ENCODE measurements around the gene POLN.
A peak's percentile ranks its signal among the peaks of the same experiment; 100 is the strongest.

The POLN gene

DNA sequence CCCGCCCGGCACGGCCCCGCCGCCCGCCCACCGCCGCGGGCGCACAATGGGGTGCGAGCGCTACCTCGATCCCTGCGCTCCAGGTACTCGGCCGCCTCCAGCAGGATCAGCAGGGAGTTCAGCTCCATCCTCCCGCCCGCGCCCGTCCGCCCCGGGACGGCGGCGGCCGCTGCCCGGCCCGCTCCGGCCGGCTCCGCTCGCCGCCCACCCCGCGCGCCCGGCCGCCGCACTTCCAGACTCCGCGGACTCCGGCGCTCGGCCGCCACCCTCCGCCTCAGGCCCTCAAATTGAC is 19.9 kb upstream of the POLN start, which contains the start of gene MXD4:
Gene MXD4, minus strand, starts transcription at position 257 of the 292 bp plus-strand sequence. Its CDS starts 129 bp downstream, at position 128.
- no peak for DNase-seq

GRCh38 chr4:2261110-2261852 is 19.4 kb upstream of the POLN start:
- H3K27ac Mint-ChIP-seq = peak overlapping the region; percentile 77
- no peaks in the 10 kb centered on the region for H3K36me3 Mint-ChIP-seq
- no peaks in the 10 kb centered on the region for H3K9me3 Mint-ChIP-seq
- CTCF ChIA-PET = no interaction called here
- H3K27me3 Mint-ChIP-seq = no peaks in the 10 kb centered on the region
- H3K4me1 Mint-ChIP-seq = peaks cover 5% of the 10 kb centered on the region
- H3K4me3 Mint-ChIP-seq = peak overlapping the region; percentile 72
- peak; percentile 77 for DNase-seq

More for the DNA sequence above, 19.9 kb upstream of the POLN start, which contains the start of gene MXD4:
- Mint-ChIP-seq H3K27me3 (no peaks in the 10 kb centered on the region), H3K4me3 (peak within 1 kb of the TSS; percentile 72), H3K27ac (peak within 1 kb of the TSS; percentile 90), H3K4me1 (peaks cover 5% of the 10 kb centered on the region), H3K36me3 (no peaks in the 10 kb centered on the region), H3K9me3 (no peaks in the 10 kb centered on the region)
- CTCF ChIA-PET = interaction anchor here (1.0 kb wide), 1 partner anchor 42 kb away, joined by 3 read pairs; no protein-coding TSS in a partner anchor

DNA sequence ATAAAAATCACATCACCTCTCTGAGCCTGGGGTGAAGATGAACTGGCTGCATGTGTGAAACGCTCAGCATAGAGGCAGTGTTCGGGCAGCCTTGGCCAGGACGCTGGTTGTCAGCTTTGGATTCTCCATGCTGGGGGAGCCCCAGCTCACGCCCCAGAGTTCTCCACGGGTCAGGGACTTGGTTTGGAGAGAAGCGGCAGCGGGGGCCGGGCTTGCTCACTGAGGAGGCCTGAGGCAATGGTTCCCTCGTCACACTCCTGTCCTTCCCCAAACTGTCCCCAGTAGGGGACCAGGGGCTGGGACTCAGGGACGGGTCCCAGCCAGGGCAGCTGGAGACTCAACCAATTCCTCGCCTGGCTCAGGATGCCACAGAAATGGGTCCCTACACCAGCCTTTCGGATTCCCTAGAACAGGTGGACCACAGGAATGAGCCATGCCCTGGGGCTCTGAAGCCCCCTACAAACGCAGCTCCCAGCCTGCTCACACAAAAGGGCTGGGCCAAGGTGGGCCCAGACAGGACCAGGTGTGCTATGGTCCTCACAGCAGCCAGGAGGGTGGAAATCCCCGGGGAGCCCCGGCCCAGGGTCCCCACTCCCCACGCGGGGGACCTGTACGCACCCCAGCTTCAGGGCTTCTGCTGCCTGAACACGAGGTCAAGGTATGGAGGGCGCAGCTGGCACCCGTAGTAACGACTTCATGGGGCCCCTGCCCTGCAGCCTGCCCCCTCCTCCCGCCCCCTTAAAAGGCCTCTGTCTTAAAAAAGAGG is 18.6 kb upstream of the POLN start:
- H3K36me3 Mint-ChIP-seq = no peaks in the 10 kb centered on the region
- CTCF ChIA-PET = no interaction called here
- H3K4me1 Mint-ChIP-seq = peaks cover 5% of the 10 kb centered on the region
- no peaks in the 10 kb centered on the region for H3K27me3 Mint-ChIP-seq
- H3K4me3 Mint-ChIP-seq = peak overlapping the region; percentile 68
- DNase-seq = peak; percentile 20
- H3K9me3 Mint-ChIP-seq = no peaks in the 10 kb centered on the region
- H3K27ac Mint-ChIP-seq = peak overlapping the region; percentile 77

GRCh38 chr4:2259541-2260343 is 17.8 kb upstream of the POLN start:
- CTCF ChIA-PET = no interaction called here

DNA sequence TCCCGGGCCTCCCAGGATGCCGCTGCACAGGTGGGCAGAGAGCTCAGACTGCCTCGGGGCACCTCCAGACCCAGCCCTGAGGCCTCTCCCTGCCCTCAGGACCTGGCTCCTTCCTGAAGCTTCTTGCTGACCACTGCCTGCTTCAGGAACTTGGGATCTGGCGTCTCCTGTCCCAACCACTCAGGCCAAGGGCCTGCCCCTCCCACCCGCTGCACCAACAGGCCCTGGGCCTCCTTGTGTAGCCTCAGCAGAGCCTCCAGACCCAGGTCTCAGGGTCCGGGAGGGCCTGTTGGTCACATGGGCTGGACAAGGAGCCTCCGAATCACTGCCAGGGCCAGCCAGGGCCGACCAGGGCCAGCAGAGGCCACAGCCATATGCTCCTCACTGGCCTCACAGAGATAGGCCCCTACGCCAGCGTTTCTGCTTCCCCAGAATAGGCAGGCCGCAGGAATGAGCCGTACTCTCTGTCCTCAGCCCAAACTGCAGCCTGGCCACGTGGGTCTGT is 17.2 kb upstream of the POLN start:
- no peaks in the 10 kb centered on the region for H3K27me3 Mint-ChIP-seq
- H3K4me3 Mint-ChIP-seq = no peak overlapping the region
- H3K27ac Mint-ChIP-seq = no peak overlapping the region
- CTCF ChIA-PET = no interaction called here
- peaks cover 5% of the 10 kb centered on the region for H3K4me1 Mint-ChIP-seq
- H3K36me3 Mint-ChIP-seq = no peaks in the 10 kb centered on the region
- DNase-seq = peak; percentile 17
- H3K9me3 Mint-ChIP-seq = no peaks in the 10 kb centered on the region

More at GRCh38 chr4:2259541-2260343, 17.8 kb upstream of the POLN start:
- H3K27ac Mint-ChIP-seq = peak overlapping the region; percentile 45
- no peaks in the 10 kb centered on the region for H3K27me3 Mint-ChIP-seq
- H3K36me3 Mint-ChIP-seq = no peaks in the 10 kb centered on the region
- H3K9me3 Mint-ChIP-seq = no peaks in the 10 kb centered on the region
- peak; percentile 20 for DNase-seq
- peaks cover 5% of the 10 kb centered on the region for H3K4me1 Mint-ChIP-seq
- peak overlapping the region; percentile 28 for H3K4me3 Mint-ChIP-seq

GRCh38 chr4:2258091-2259035 is 16.4 kb upstream of the POLN start:
- H3K27ac Mint-ChIP-seq = no peak overlapping the region

DNA sequence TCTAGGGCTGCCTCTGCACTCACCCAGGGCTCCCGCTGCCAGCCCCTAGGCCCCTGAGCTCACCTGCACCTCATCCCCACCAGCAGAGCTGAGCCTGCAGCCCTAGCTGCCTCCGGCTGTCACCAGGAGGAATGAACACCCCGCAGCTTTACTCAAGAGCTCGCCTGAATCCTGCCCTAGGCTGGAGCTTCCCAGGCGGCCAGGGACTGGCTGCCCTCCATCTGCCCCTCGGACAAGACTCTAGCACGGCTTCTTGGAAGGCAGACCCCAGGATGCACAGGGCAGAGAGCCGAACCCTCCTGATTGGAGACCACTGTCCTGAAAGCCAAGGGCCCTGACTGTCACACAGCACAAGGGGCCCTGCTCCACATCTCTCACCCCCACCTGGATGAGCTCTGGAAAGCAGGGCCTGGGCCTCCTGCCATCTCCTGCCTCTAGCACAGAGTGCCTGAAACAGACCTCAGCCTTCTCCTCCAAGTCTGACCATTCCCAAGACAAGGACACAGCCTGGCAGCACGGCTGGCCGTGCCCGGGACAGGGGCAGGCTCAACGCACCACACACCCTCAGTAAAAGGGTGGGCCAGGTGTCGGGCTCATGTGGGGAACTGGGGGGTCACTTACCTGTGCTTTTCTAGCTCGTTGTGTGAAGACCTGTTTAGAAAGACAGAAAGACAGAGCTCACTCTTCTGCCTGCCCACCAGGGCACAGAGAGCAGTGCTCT is 15.6 kb upstream of the POLN start:
- no peaks in the 10 kb centered on the region for H3K4me1 Mint-ChIP-seq
- no peaks in the 10 kb centered on the region for H3K9me3 Mint-ChIP-seq
- H3K27me3 Mint-ChIP-seq = no peaks in the 10 kb centered on the region
- no peak overlapping the region for H3K27ac Mint-ChIP-seq
- H3K36me3 Mint-ChIP-seq = no peaks in the 10 kb centered on the region
- no peak overlapping the region for H3K4me3 Mint-ChIP-seq
- CTCF ChIA-PET = interaction anchor here (1.4 to 1.7 kb wide), 2 partner anchors 9 to 37 kb away, joined by 3 to 4 read pairs; no protein-coding TSS in a partner anchor
- peak; percentile 12 for DNase-seq

More at GRCh38 chr4:2258091-2259035, 16.4 kb upstream of the POLN start:
- peak; percentile 20 for DNase-seq
- H3K9me3 Mint-ChIP-seq = no peaks in the 10 kb centered on the region
- peaks cover 2% of the 10 kb centered on the region for H3K4me1 Mint-ChIP-seq
- CTCF ChIA-PET = interaction anchor here (1.4 to 1.7 kb wide), 2 partner anchors 10 to 38 kb away, joined by 3 to 4 read pairs; no protein-coding TSS in a partner anchor
- H3K27me3 Mint-ChIP-seq = no peaks in the 10 kb centered on the region
- no peaks in the 10 kb centered on the region for H3K36me3 Mint-ChIP-seq
- H3K4me3 Mint-ChIP-seq = no peak overlapping the region

- H3K27ac Mint-ChIP-seq = no peak overlapping the region
- H3K4me1 Mint-ChIP-seq = no peaks in the 10 kb centered on the region
- H3K9me3 Mint-ChIP-seq = no peaks in the 10 kb centered on the region
- no peak overlapping the region for H3K4me3 Mint-ChIP-seq
- CTCF ChIA-PET = interaction anchor here (1.4 to 1.7 kb wide), 2 partner anchors 8 to 37 kb away, joined by 3 to 4 read pairs; no protein-coding TSS in a partner anchor
- no peaks in the 10 kb centered on the region for H3K36me3 Mint-ChIP-seq
- no peaks in the 10 kb centered on the region for H3K27me3 Mint-ChIP-seq
- DNase-seq = peak; percentile 17
Observed at GRCh38 chr4:2256781-2257191, 14.9 kb upstream of the POLN start.

- CTCF ChIA-PET = interaction anchor here (1.7 kb wide), 1 partner anchor 8 kb away, joined by 3 read pairs; no protein-coding TSS in a partner anchor
- peak; percentile 13 for DNase-seq
- no peak overlapping the region for H3K27ac Mint-ChIP-seq
Observed at GRCh38 chr4:2256156-2256731, 14.3 kb upstream of the POLN start.

GRCh38 chr4:2255501-2256155 is 13.7 kb upstream of the POLN start:
- DNase-seq = peak; percentile 17
- H3K27me3 Mint-ChIP-seq = no peaks in the 10 kb centered on the region
- no peaks in the 10 kb centered on the region for H3K4me1 Mint-ChIP-seq
- no peaks in the 10 kb centered on the region for H3K36me3 Mint-ChIP-seq
- no peak overlapping the region for H3K27ac Mint-ChIP-seq
- H3K9me3 Mint-ChIP-seq = no peaks in the 10 kb centered on the region
- CTCF ChIA-PET = no interaction called here
- H3K4me3 Mint-ChIP-seq = no peak overlapping the region

More at GRCh38 chr4:2256156-2256731, 14.3 kb upstream of the POLN start:
- no peaks in the 10 kb centered on the region for H3K27me3 Mint-ChIP-seq
- H3K4me1 Mint-ChIP-seq = no peaks in the 10 kb centered on the region
- no peaks in the 10 kb centered on the region for H3K36me3 Mint-ChIP-seq
- H3K4me3 Mint-ChIP-seq = no peak overlapping the region
- H3K9me3 Mint-ChIP-seq = no peaks in the 10 kb centered on the region

DNA sequence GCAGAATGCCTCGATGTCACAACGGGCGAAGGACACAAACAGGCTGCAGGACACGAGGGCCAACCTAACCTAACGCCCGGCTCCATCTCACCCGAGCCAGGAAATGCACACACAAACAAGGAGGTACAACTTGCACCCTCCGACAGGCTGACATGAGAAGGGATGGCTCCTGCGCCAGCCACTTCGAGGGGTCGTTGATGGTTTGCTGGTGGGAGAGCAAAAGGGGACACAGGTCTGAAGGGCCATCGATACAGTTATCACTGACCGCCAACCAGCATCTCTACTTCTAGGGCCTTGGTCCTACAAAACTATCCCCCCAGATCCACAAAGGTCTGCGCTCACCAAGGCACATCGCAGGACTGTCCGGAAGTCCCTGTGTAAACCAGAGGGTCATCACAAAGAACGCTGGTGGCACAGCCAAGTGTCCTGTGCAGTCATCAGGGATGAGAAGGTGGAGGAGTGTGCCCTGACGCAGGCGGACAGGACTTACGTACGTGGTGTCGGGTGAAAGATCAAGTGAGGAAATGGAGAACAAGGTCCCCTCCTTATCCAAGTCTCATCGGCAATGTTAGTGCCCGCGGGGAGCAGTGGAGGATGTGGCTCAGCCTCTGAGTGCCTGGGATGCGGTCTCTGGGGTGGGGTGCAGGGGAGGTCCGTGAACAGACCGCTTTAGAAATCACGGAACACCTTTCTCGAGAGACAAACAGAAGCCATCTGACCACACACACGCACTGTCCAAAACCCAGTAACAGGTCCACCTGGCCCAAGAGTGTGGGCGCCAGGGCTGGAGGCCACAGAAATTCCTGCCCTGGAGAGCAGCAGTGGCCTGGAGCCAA is 13.0 kb upstream of the POLN start:
- DNase-seq = peak; percentile 20
- Mint-ChIP-seq H3K4me1 (no peaks in the 10 kb centered on the region), H3K9me3 (no peaks in the 10 kb centered on the region), H3K27ac (no peak overlapping the region), H3K4me3 (no peak overlapping the region), H3K36me3 (peaks cover 2% of the 10 kb centered on the region), H3K27me3 (no peaks in the 10 kb centered on the region)
- CTCF ChIA-PET = no interaction called here

Data from activated naive CD4-positive, alpha-beta T cell treated with anti-CD3 and anti-CD28 coated beads, Interleukin-2, amount 10 ng/mL, durations not matched to agents 7 days and 5 days (primary cell).